Measurements from ENCODE around the gene PPFIBP1. TPM values are rescaled to one million over a fixed set of nuclear protein-coding genes. Genes with fewer than 3 reads are reported as not detected.

PPFIBP1 gene
- total and polyA plus RNA-seq, 9 of the 15 experiments (the other 6 are each of a cell fraction or from before 2014, with no cell fraction given), result 0.46 to 3.5 (median 1.8) TPM

GRCh38 chr12:27680619-27681018, 156.6 kb downstream of the PPFIBP1 start:
- Histone ChIP-seq H4K20me1 (replicated peaks; ENCODE audit: control insufficient read depth, insufficient read depth, low read length) (no peaks in the 10 kb centered on the region), H3K9me1 (ENCODE audit: control insufficient read depth, insufficient read depth, low read length) (no peaks in the 10 kb centered on the region), H3K4me3 (no peak overlapping the region), H3K9ac (ENCODE audit: insufficient read depth in 1 of 2, low read depth in 2 of 2, low read length in 2 of 2) (no peak overlapping the region), H2AFZ (ENCODE audit: low read depth, low read length) (no peak overlapping the region), H3K4me2 (ENCODE audit: insufficient read depth, low read length) (no peak overlapping the region), H3K27ac (ENCODE audit: extremely low read depth, low read depth, low read length) (no peak overlapping the region), H3K36me3 (ENCODE audit: control insufficient read depth, insufficient read depth, low read length) (no peaks in the 10 kb centered on the region), H3K27me3 (ENCODE audit: control insufficient read depth in 2 of 2, insufficient read depth in 2 of 2, low read length in 2 of 2) (peaks cover 10 to 15% of the 10 kb centered on the region in 2 experiments; a peak in 4 of 5 replicates), H3K9me3 (replicated peaks; ENCODE audit: control insufficient read depth, insufficient read depth, low read depth, low read length) (no peaks in the 10 kb centered on the region), H3K79me2 (ENCODE audit: control insufficient read depth, insufficient read depth, low read length) (no peaks in the 10 kb centered on the region), H3K4me1 (replicated peaks in 1 of 2; ENCODE audit: control insufficient read depth in 2 of 2, insufficient read depth in 2 of 2, low read length in 2 of 2) (no peaks in the 10 kb centered on the region)
- BruUV-seq (replicated peaks), result no TSS peak
- in situ Hi-C loops (cut with MboI), result no loop called here
- POLR2A ChIA-PET, result no interaction called here
- FAIRE-seq (no peak), ATAC-seq (no peak), DNase-seq (ENCODE audit: extremely low read depth in 1 of 4, low spot score in 3 of 4) (no peak)
- intact Hi-C loops (cut with micrococcal nuclease), result no loop called here
- CTCF ChIA-PET (ENCODE audit: low intra/inter-chr PET ratio), result no interaction called here
- TF ChIP-seq ZBTB40 (IDR thresholded peaks at IDR 0.05) (no peak), ZBTB40 (CRISPR knock-in tag; IDR thresholded peaks at IDR 0.05) (no peak), POU5F1 (IDR thresholded peaks at IDR 0.05; ENCODE audit: borderline replicate concordance, low read depth, low read length, partially characterized antibody) (no peak), HNRNPK (IDR thresholded peaks at IDR 0.05; ENCODE audit: low read depth, low read length, poor library complexity, severe bottlenecking) (no peak), DPF2 (IDR thresholded peaks at IDR 0.05) (no peak), CREB1 (IDR thresholded peaks at IDR 0.05) (no peak), CREB1 (CRISPR knock-in tag; IDR thresholded peaks at IDR 0.05) (no peak), ARID1B (IDR thresholded peaks at IDR 0.05) (no peak), TSC22D4 (tag; IDR thresholded peaks at IDR 0.05) (no peak), ARNT (IDR thresholded peaks at IDR 0.05) (no peak), PTRF (tag; IDR thresholded peaks at IDR 0.05) (no peak), EZH2 (IDR thresholded peaks at IDR 0.05; ENCODE audit: borderline replicate concordance, low read depth, low read length) (no peak), NCOA4 (IDR thresholded peaks at IDR 0.05; ENCODE audit: partially characterized antibody) (no peak), ZNF274 (IDR thresholded peaks at IDR 0.05; ENCODE audit: borderline replicate concordance, low read depth, low read length) (no peak), TRIM24 (IDR thresholded peaks at IDR 0.05) (no peak), BCOR (IDR thresholded peaks at IDR 0.05) (no peak), KDM1A (IDR thresholded peaks at IDR 0.05) (no peak), FOXK1 (CRISPR knock-in tag; IDR thresholded peaks at IDR 0.05; ENCODE audit: borderline replicate concordance) (no peak)

All from K562 (cell line).